Adrenal gland (tissue), 5 donors: ENCODE measurements around the gene PFKFB2.

Experiments used
- CTCF ChIP-seq, 6 experiments: fragments of 450-650 bp in 4 of 6; fragments of 200-600 bp in 2 of 6; sonication (generic) in 1 of 6; IDR thresholded peaks; 1 replicate in 5 of 6; 2 replicates in 1 of 6; pipeline versions ENCODE4 v1.5.1 to v1.8.0; 2016 to 2021; ENCODE audit warnings: antibody characterized with exemption in 6 of 6, mild to moderate bottlenecking in 2 of 6, moderate library complexity in 1 of 6
- POLR2A ChIP-seq, 2 donors: fragments of 450-650 bp; IDR thresholded peaks; one replicate each; pipeline ENCODE4 v1.6.1; 2017; ENCODE audit warnings: antibody characterized with exemption in 2 of 2, mild to moderate bottlenecking in 2 of 2, moderate library complexity in 1 of 2
- donor health status: DM: no; HTN: no; CAD: no.

DNA sequence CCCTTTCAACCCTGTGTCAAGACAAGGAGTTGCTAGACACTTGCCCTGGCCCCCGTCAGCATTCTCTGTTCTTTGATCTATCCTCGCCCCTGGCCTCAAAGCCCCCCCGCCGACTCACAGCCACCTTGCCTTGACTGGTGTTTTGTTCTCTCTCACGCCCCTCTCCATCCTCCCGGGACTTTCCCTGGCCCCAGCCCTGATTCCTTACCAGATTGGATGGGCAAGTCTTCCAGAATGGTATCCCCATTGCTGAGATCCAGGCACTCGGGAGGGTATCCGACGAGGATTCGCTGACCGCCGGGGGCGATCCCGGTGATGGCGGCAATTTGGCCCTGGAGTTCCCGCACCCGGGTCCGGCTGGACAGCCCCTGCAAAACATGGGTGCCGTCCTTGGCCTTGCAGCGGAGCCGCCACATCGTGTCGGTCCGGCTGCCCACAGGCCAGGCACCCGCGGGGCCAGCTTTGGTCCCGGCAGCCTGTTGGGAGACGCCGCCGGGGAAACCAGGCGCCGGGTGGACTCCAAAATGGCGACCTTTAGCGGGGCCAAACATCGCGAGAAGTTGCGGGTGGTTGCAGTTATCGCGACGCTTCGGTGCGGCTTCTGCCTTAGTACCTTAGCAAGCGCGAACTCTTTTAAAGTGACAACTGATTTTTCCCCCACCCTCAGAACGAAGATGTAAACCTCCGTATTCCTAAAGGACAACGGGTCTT is 2.4 kb upstream of the PFKFB2 start:
- TF ChIP-seq POLR2A (IDR thresholded peaks at IDR 0.05) (peak in 1 of 2 donors; percentile 48), CTCF (IDR thresholded peaks at IDR 0.05) (peak in 3 of 6 experiments; percentile 8 to 12 (median 11))
